Transverse colon (tissue), 4 donors: ENCODE results near the gene VPS26C.
"Not testable (repeated sequence)": the region's sequence is repeated elsewhere in the genome, so short reads cannot be mapped to it uniquely, and the experiment has no call there.

Experiments used
- POLR2A ChIP-seq: fragments of 450-650 bp; IDR thresholded peaks from one replicate; pipeline ENCODE4 v1.6.1; 2016; ENCODE audit warnings: antibody characterized with exemption, mild to moderate bottlenecking, moderate library complexity
- POLR2AphosphoS5 ChIP-seq, 3 donors: sonication (generic); formaldehyde crosslinking; IDR thresholded peaks; one replicate each; pipeline ENCODE4 v1.6.1; 2016; ENCODE audit warnings: antibody characterized with exemption in 3 of 3
- TF ChIP-seq, protein P1 (sequence below), 5 experiments: fragments of 200-600 bp in 3 of 5; fragments of 450-650 bp in 2 of 5; sonication (generic) in 3 of 5; IDR thresholded peaks; 1 replicate in 2 of 5; 2 replicates in 3 of 5; pipeline ENCODE4 v1.5.1; 2016 to 2017; ENCODE audit warnings: antibody characterized with exemption in 5 of 5, inconsistent platforms in 3 of 5, mild to moderate bottlenecking in 2 of 5, moderate library complexity in 1 of 5

GRCh38 chr21:37283191-37283710 lies 16.1 kb upstream of the VPS26C start:
- TF ChIP-seq, protein P1, sequence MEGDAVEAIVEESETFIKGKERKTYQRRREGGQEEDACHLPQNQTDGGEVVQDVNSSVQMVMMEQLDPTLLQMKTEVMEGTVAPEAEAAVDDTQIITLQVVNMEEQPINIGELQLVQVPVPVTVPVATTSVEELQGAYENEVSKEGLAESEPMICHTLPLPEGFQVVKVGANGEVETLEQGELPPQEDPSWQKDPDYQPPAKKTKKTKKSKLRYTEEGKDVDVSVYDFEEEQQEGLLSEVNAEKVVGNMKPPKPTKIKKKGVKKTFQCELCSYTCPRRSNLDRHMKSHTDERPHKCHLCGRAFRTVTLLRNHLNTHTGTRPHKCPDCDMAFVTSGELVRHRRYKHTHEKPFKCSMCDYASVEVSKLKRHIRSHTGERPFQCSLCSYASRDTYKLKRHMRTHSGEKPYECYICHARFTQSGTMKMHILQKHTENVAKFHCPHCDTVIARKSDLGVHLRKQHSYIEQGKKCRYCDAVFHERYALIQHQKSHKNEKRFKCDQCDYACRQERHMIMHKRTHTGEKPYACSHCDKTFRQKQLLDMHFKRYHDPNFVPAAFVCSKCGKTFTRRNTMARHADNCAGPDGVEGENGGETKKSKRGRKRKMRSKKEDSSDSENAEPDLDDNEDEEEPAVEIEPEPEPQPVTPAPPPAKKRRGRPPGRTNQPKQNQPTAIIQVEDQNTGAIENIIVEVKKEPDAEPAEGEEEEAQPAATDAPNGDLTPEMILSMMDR (IDR thresholded peaks at IDR 0.05), result not testable (repeated sequence)
- TF ChIP-seq POLR2AphosphoS5 (IDR thresholded peaks at IDR 0.05); POLR2A: not testable (repeated sequence)
